A673 (cell line): ENCODE results near the gene ABR.

ENCODE experiments used
- EZH2 ChIP-seq: fragments of 200-600 bp; sonication (generic); IDR thresholded peaks from 2 replicates; pipeline ENCODE4 v1.6.1; 2017; ENCODE audit warnings: borderline replicate concordance, low read depth, mild to moderate bottlenecking, mixed read lengths, antibody characterized with exemption, low read length; ENCODE audit not compliant: poor library complexity, severe bottlenecking
- TF ChIP-seq, protein P1 (sequence below): fragments of 300-800, 200-600 bp; sonication (generic); conservative IDR thresholded peaks from 2 replicates; pipeline ENCODE4 v1.5.1; 2017; ENCODE audit warnings: low read depth, mild to moderate bottlenecking, antibody characterized with exemption, low read length, moderate library complexity, mixed read lengths

DNA sequence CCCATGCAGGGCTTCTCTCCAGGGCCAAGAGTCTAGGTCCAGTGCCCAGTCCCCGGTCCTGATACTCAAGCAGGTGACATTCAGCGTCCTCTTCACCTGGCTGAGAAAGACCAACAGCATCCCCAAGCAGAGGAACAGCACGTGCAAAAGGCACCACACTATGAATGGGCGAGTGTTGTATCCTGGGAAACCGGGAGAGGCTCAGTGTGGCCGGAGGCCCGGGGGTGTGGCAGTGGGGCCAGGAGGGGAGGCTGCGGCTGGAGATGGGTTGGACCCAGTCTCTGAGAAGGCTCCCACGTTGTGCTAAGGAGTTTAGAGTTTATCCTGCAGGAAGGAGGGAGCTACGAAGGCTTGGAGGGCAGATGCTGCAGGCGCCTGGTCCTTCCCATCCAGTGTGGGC lies 13.5 kb downstream of the ABR start:
- TF ChIP-seq, protein P1, sequence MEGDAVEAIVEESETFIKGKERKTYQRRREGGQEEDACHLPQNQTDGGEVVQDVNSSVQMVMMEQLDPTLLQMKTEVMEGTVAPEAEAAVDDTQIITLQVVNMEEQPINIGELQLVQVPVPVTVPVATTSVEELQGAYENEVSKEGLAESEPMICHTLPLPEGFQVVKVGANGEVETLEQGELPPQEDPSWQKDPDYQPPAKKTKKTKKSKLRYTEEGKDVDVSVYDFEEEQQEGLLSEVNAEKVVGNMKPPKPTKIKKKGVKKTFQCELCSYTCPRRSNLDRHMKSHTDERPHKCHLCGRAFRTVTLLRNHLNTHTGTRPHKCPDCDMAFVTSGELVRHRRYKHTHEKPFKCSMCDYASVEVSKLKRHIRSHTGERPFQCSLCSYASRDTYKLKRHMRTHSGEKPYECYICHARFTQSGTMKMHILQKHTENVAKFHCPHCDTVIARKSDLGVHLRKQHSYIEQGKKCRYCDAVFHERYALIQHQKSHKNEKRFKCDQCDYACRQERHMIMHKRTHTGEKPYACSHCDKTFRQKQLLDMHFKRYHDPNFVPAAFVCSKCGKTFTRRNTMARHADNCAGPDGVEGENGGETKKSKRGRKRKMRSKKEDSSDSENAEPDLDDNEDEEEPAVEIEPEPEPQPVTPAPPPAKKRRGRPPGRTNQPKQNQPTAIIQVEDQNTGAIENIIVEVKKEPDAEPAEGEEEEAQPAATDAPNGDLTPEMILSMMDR: no peak
- TF ChIP-seq EZH2: no peak
